ENCODE results near the gene C10orf90. TPM values are rescaled to one million over a fixed set of nuclear protein-coding genes. Genes with fewer than 3 reads are reported as not detected.

Gene C10orf90
- total and polyA plus RNA-seq, 2 of the 8 experiments (the other 6 are each of a cell fraction or from before 2014, with no cell fraction given): 0.21 TPM; not detected in 1

DNA sequence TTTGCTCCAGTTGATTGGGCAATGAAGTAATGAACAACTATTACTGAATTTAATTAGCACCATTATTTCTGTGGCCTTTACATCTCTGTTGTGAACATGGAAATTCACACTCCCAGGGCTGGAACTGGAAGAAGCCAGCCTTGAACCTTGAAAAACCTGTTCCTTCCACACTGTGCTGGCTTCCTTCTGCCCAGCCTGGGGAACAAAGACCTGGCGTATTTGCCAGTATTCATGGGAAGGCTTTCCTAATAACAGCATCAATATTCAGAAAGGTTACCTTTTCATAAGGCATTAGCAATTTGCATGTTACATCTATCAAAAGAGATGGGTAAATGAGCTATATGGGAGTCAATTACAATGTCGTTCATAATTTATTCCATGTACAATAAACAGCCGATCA is 1.3 kb downstream of the C10orf90 start:
- no peak overlapping the region for H2BK5ac ChIP-seq (ENCODE audit: low read depth, low read length)
- ChIA-PET POLR2A (ENCODE audit: partially characterized antibody) (no interaction called here), CTCF (ENCODE audit: partially characterized antibody) (interaction anchor here (0.7 kb wide), 1 partner anchor 22 kb away, joined by 3 read pairs; no protein-coding TSS in a partner anchor)
- FAIRE-seq (no peak), DNase-seq (ENCODE audit: low read depth in 1 of 2, low spot score in 2 of 2) (no peak)
- no peak overlapping the region for H3K4ac ChIP-seq (replicated peaks; ENCODE audit: insufficient read length, low read depth, low read length)
- H3K4me3 ChIP-seq (ENCODE audit: extremely low read depth in 1 of 4, insufficient read depth in 2 of 4, low read depth in 3 of 4, low read length in 4 of 4): no peak overlapping the region
- H3K23me2 ChIP-seq (ENCODE audit: low read depth, low read length): no peaks in the 10 kb centered on the region
- WGBS, 2 experiments (ENCODE audit: extremely low coverage in 1 of 2, insufficient coverage in 1 of 2, insufficient read length in 1 of 2, insufficient replicate concordance in 2 of 2, low coverage in 1 of 2, low lambda C conversion rate in 2 of 2, missing lambda C conversion rate in 1 of 2): 91% methylated on average over 3 of the region's 3 CpGs; no CpG with 5 or more reads in 1 of the 2 experiments
- H3K27me3 ChIP-seq (replicated peaks in 1 of 4; ENCODE audit: control insufficient read depth in 3 of 4, extremely low read depth in 1 of 4, insufficient read depth in 3 of 4, low read length in 3 of 4): no peaks in the 10 kb centered on the region
- H3K23ac ChIP-seq (ENCODE audit: insufficient read length): no peak overlapping the region
- no peak overlapping the region for H2BK20ac ChIP-seq (ENCODE audit: low read length)
- H2AK5ac ChIP-seq (ENCODE audit: low read depth, low read length): no peak overlapping the region
- no peak overlapping the region for H3K56ac ChIP-seq (replicated peaks; ENCODE audit: insufficient read length, low read depth, low read length)
- no peaks in the 10 kb centered on the region for H3K79me2 ChIP-seq (ENCODE audit: control insufficient read depth in 1 of 2, insufficient read depth in 2 of 2, low read length in 2 of 2)
- no peaks in the 10 kb centered on the region for H4K20me1 ChIP-seq (replicated peaks in 1 of 2; ENCODE audit: control insufficient read depth in 1 of 2, insufficient read depth in 2 of 2, low read length in 2 of 2)
- no peak overlapping the region for H4K91ac ChIP-seq (replicated peaks; ENCODE audit: insufficient read length, low read length)
- H3K79me1 ChIP-seq (ENCODE audit: low read depth, low read length): no peaks in the 10 kb centered on the region
- H3K27ac ChIP-seq (ENCODE audit: low read depth, low read length): no peak overlapping the region
- H3K14ac ChIP-seq (ENCODE audit: insufficient read length): no peak overlapping the region
- no peak overlapping the region for H3K18ac ChIP-seq (ENCODE audit: extremely low read depth, low read length)
- H2AFZ ChIP-seq (ENCODE audit: low read length): no peak overlapping the region
- no peaks in the 10 kb centered on the region for H3K36me3 ChIP-seq (ENCODE audit: control insufficient read depth in 2 of 4, insufficient read depth in 4 of 4, low read length in 3 of 4)
- no peak overlapping the region for H3K4me2 ChIP-seq (ENCODE audit: insufficient read depth in 1 of 2, low read depth in 2 of 2, low read length in 2 of 2)
- H2BK120ac ChIP-seq (replicated peaks; ENCODE audit: low read depth, low read length): no peak overlapping the region
- no peak overlapping the region for H2BK12ac ChIP-seq (ENCODE audit: low read depth, low read length)
- H3K4me1 ChIP-seq (replicated peaks in 1 of 4; ENCODE audit: control insufficient read depth in 3 of 4, insufficient read depth in 4 of 4, low read length in 3 of 4): no peaks in the 10 kb centered on the region
- no peak overlapping the region for H2BK15ac ChIP-seq (ENCODE audit: low read length)
- no peak overlapping the region for H3K9ac ChIP-seq (replicated peaks in 1 of 4; ENCODE audit: extremely low read depth in 1 of 4, low read depth in 3 of 4, low read length in 3 of 4)
- H4K8ac ChIP-seq (ENCODE audit: extremely low read depth, insufficient read depth, low read length): no peak overlapping the region
- no peaks in the 10 kb centered on the region for H3K9me3 ChIP-seq (ENCODE audit: insufficient read depth in 2 of 2, low read depth in 1 of 2, low read length in 1 of 2)
- H4K5ac ChIP-seq (ENCODE audit: insufficient read length, low read depth, low read length): no peak overlapping the region

Measured in H1 (cell line).